GM19193 (cell line): ENCODE data around the gene RGS14.
A peak's percentile ranks its signal among the peaks of the same experiment; 100 is the strongest.

Source experiments
- POLR2A ChIP-seq: IDR thresholded peaks from 4 replicates; pipeline ENCODE4 v1.6.1; 2011; ENCODE audit not compliant: insufficient read depth, insufficient read length; ENCODE audit errors: extremely low read depth

The RGS14 gene

GRCh38 chr5:177373806-177374205 lies 16.1 kb downstream of the RGS14 start:
- no peak for TF ChIP-seq POLR2A

GRCh38 chr5:177374211-177374610 lies 16.5 kb downstream of the RGS14 start:
- TF ChIP-seq POLR2A = no peak

- no peak for TF ChIP-seq POLR2A
These were observed 18.4 kb downstream of the RGS14 start for GRCh38 chr5:177376107-177376506.

- TF ChIP-seq POLR2A = no peak
These were observed 20.4 kb downstream of the RGS14 start for GRCh38 chr5:177377851-177378776.

- TF ChIP-seq POLR2A = peak; percentile 43
These were observed 21.5 kb downstream of the RGS14 start for GRCh38 chr5:177378884-177379883.

GRCh38 chr5:177380805-177381126 lies 23.0 kb downstream of the RGS14 start:
- TF ChIP-seq POLR2A = no peak

- no peak for TF ChIP-seq POLR2A
These were observed 24.8 kb downstream of the RGS14 start for GRCh38 chr5:177382423-177383029.

- no peak for TF ChIP-seq POLR2A
These were observed 25.5 kb downstream of the RGS14 start for GRCh38 chr5:177383181-177383580.

- no peak for TF ChIP-seq POLR2A
These were observed 26.4 kb downstream of the RGS14 start, which contains the start of gene SLC34A1 for GRCh38 chr5:177384134-177384533. Gene SLC34A1, plus strand, starts transcription at chr5:177384434. Its CDS starts 1,308 bp downstream, at chr5:177385742.

- TF ChIP-seq POLR2A = no peak
These were observed 28.0 kb downstream of the RGS14 start for GRCh38 chr5:177385720-177386119.

- no peak for TF ChIP-seq POLR2A
These were observed 28.8 kb downstream of the RGS14 start for GRCh38 chr5:177386542-177386941.

- no peak for TF ChIP-seq POLR2A
These were observed 29.7 kb downstream of the RGS14 start for GRCh38 chr5:177387405-177387804.

GRCh38 chr5:177388521-177389052 lies 30.9 kb downstream of the RGS14 start:
- TF ChIP-seq POLR2A = no peak
